Breast epithelium (tissue), 4 donors: Measurements from ENCODE around the gene CASKIN1. TPM values are rescaled to one million over a fixed set of nuclear protein-coding genes. Genes with fewer than 3 reads are reported as not detected.

Experiments
- DNase-seq, 2 donors: peaks; one replicate each; pipeline ENCODE4 v3.0.0-alpha.2; 2019; ENCODE audit warnings: low spot score in 2 of 2
- H3K27ac ChIP-seq, 2 donors: fragments of 200-600 bp; sonication (generic) in 1 of 2; one replicate each; pipeline ENCODE4 v1.5.1; 2016 to 2019; ENCODE audit warnings: mild to moderate bottlenecking in 1 of 2
- H3K27me3 ChIP-seq, 2 donors: fragments of 200-600 bp; sonication (generic) in 1 of 2; one replicate each; pipeline versions ENCODE4 v1.5.1 to v1.6.0; 2017 to 2019; ENCODE audit warnings: control low read depth in 1 of 2, mild to moderate bottlenecking in 1 of 2
- H3K36me3 ChIP-seq: fragments of 200-600 bp; one replicate; pipeline ENCODE4 v1.5.1; 2019
- H3K4me1 ChIP-seq, 2 donors: fragments of 200-600 bp; sonication (generic); one replicate each; pipeline ENCODE4 v1.5.1; 2016 to 2019; ENCODE audit warnings: control low read depth in 1 of 2
- H3K4me3 ChIP-seq, 3 donors: fragments of 200-600 bp; sonication (generic); 1 replicate in 2 of 3; 2 replicates in 1 of 3; pipeline ENCODE4 v1.5.1; 2016 to 2019; ENCODE audit warnings: mild to moderate bottlenecking in 3 of 3, moderate library complexity in 2 of 3
- H3K9me3 ChIP-seq, 2 donors: fragments of 200-600 bp; sonication (generic) in 1 of 2; one replicate each; pipeline ENCODE4 v1.5.1; 2016 to 2019; ENCODE audit warnings: control low read depth in 1 of 2
- CTCF ChIP-seq, 3 donors: fragments of 450-650 bp; IDR thresholded peaks; one replicate each; pipeline ENCODE4 v1.5.1; 2016 to 2017; ENCODE audit warnings: antibody characterized with exemption in 3 of 3, mild to moderate bottlenecking in 3 of 3, moderate library complexity in 3 of 3
- POLR2A ChIP-seq: fragments of 450-650 bp; IDR thresholded peaks from one replicate; pipeline ENCODE4 v1.6.1; 2016; ENCODE audit warnings: antibody characterized with exemption, mild to moderate bottlenecking, moderate library complexity
- POLR2AphosphoS5 ChIP-seq, 3 donors: sonication (generic); formaldehyde crosslinking; IDR thresholded peaks; one replicate each; pipeline ENCODE4 v1.6.1; 2017; ENCODE audit warnings: antibody characterized with exemption in 3 of 3
- intact Hi-C: fragments of 100-400 bp; cut with DNase I; formaldehyde crosslinking; loops from one replicate; pipeline ENCODE4 v1.15.1; 2023; ENCODE audit warnings: low total_unique reads
- total RNA-seq, 3 donors: library from RNA; depleted of rRNA; stranded (reverse); fragments of >200 nt; gene quantifications; one replicate each; pipeline ENCODE4 v1.1.0, GENCODE V29; 2016

The CASKIN1 gene
- total RNA-seq, 3 donors from 2014 or later = 0.33 to 0.44 TPM; not detected in 1

- Histone ChIP-seq H3K4me3 (peak overlapping the region; percentile 38 to 63 (median 44)), H3K9me3 (no peaks in the 10 kb centered on the region), H3K4me1 (peaks cover 0 to 6% of the 10 kb centered on the region in 2 donors), H3K27ac (peak overlapping the region; percentile 82 to 92), H3K36me3 (peaks cover 4% of the 10 kb centered on the region), H3K27me3 (no peaks in the 10 kb centered on the region)
- DNase-seq = no peak
- intact Hi-C loops = no loop called here
- TF ChIP-seq POLR2AphosphoS5 (IDR thresholded peaks at IDR 0.05) (no peak), POLR2A (no peak), CTCF (IDR thresholded peaks at IDR 0.05) (no peak)
Observed at GRCh38 chr16:2170587-2171435, 25.6 kb downstream of the CASKIN1 start.

GRCh38 chr16:2170080-2170479 lies 26.3 kb downstream of the CASKIN1 start:
- intact Hi-C loops = no loop called here

GRCh38 chr16:2167068-2167638 lies 29.3 kb downstream of the CASKIN1 start:
- no peak for DNase-seq

More at GRCh38 chr16:2170080-2170479, 26.3 kb downstream of the CASKIN1 start:
- no peaks in the 10 kb centered on the region for H3K27me3 ChIP-seq
- TF ChIP-seq POLR2A (no peak), POLR2AphosphoS5 (IDR thresholded peaks at IDR 0.05) (no peak), CTCF (IDR thresholded peaks at IDR 0.05) (no peak)
- DNase-seq = peak in 1 of 2 donors; percentile 72
- H3K36me3 ChIP-seq = no peaks in the 10 kb centered on the region
- H3K27ac ChIP-seq = peak overlapping the region; percentile 82 to 92
- H3K4me3 ChIP-seq = peak overlapping the region; percentile 38 to 63 (median 44)
- H3K9me3 ChIP-seq = no peaks in the 10 kb centered on the region
- peaks cover 0 to 6% of the 10 kb centered on the region in 2 donors for H3K4me1 ChIP-seq

GRCh38 chr16:2166263-2167067 lies 29.9 kb downstream of the CASKIN1 start:
- intact Hi-C loops = no loop called here
- H3K27me3 ChIP-seq = no peaks in the 10 kb centered on the region
- peaks cover 16 to 17% of the 10 kb centered on the region in 2 donors for H3K4me1 ChIP-seq
- no peaks in the 10 kb centered on the region for H3K36me3 ChIP-seq
- H3K27ac ChIP-seq = peak overlapping the region; percentile 17 to 25
- no peaks in the 10 kb centered on the region for H3K9me3 ChIP-seq
- DNase-seq = no peak
- TF ChIP-seq CTCF (IDR thresholded peaks at IDR 0.05) (no peak), POLR2A (no peak), POLR2AphosphoS5 (IDR thresholded peaks at IDR 0.05) (no peak)
- H3K4me3 ChIP-seq = no peak overlapping the region

More at GRCh38 chr16:2167068-2167638, 29.3 kb downstream of the CASKIN1 start:
- no peak overlapping the region for H3K4me3 ChIP-seq
- H3K27me3 ChIP-seq = no peaks in the 10 kb centered on the region
- H3K9me3 ChIP-seq = no peaks in the 10 kb centered on the region
- intact Hi-C loops = no loop called here
- peak overlapping the region in 1 of 2 donors; percentile 7 for H3K27ac ChIP-seq
- no peaks in the 10 kb centered on the region for H3K36me3 ChIP-seq
- peaks cover 9 to 10% of the 10 kb centered on the region in 2 donors for H3K4me1 ChIP-seq
- TF ChIP-seq POLR2A (no peak), CTCF (IDR thresholded peaks at IDR 0.05) (no peak), POLR2AphosphoS5 (IDR thresholded peaks at IDR 0.05) (no peak)
